Sigmoid colon (tissue), 4 donors: ENCODE data around the gene MGRN1.

ENCODE experiments used
- CTCF ChIP-seq, 4 experiments: fragments of 450-650 bp in 3 of 4; fragments of 200-600 bp in 1 of 4; IDR thresholded peaks; one replicate each; pipeline ENCODE4 v1.5.1; 2016 to 2019; ENCODE audit warnings: antibody characterized with exemption in 4 of 4, mild to moderate bottlenecking in 3 of 4, moderate library complexity in 2 of 4
- EP300 ChIP-seq, 4 donors: sonication (generic); formaldehyde crosslinking; IDR thresholded peaks; one replicate each; pipeline ENCODE4 v1.6.1; 2017; ENCODE audit warnings: antibody characterized with exemption in 4 of 4
- POLR2A ChIP-seq, 2 donors: fragments of 450-650 bp; IDR thresholded peaks; one replicate each; pipeline ENCODE4 v1.6.1; 2016; ENCODE audit warnings: antibody characterized with exemption in 2 of 2, mild to moderate bottlenecking in 2 of 2, moderate library complexity in 2 of 2
- POLR2AphosphoS5 ChIP-seq, 4 donors: sonication (generic); formaldehyde crosslinking; IDR thresholded peaks; one replicate each; pipeline ENCODE4 v1.6.1; 2017; ENCODE audit warnings: antibody characterized with exemption in 4 of 4

GRCh38 chr16:4660454-4661007 is 35.9 kb downstream of the MGRN1 start:
- TF ChIP-seq POLR2A (IDR thresholded peaks at IDR 0.05), result no peak
- TF ChIP-seq CTCF (IDR thresholded peaks at IDR 0.05), result no peak
- TF ChIP-seq EP300 (IDR thresholded peaks at IDR 0.05), result no peak
- TF ChIP-seq POLR2AphosphoS5 (IDR thresholded peaks at IDR 0.05), result no peak
